Measurements from ENCODE around the gene COL25A1. TPM values are rescaled to one million over a fixed set of nuclear protein-coding genes. Genes with fewer than 3 reads are reported as not detected.
"Not testable (repeated sequence)": the region's sequence is repeated elsewhere in the genome, so short reads cannot be mapped to it uniquely, and the experiment has no call there.

Gene COL25A1
- total RNA-seq, 1 donor from 2014 or later: 0.35 TPM

- TF ChIP-seq, protein P1, sequence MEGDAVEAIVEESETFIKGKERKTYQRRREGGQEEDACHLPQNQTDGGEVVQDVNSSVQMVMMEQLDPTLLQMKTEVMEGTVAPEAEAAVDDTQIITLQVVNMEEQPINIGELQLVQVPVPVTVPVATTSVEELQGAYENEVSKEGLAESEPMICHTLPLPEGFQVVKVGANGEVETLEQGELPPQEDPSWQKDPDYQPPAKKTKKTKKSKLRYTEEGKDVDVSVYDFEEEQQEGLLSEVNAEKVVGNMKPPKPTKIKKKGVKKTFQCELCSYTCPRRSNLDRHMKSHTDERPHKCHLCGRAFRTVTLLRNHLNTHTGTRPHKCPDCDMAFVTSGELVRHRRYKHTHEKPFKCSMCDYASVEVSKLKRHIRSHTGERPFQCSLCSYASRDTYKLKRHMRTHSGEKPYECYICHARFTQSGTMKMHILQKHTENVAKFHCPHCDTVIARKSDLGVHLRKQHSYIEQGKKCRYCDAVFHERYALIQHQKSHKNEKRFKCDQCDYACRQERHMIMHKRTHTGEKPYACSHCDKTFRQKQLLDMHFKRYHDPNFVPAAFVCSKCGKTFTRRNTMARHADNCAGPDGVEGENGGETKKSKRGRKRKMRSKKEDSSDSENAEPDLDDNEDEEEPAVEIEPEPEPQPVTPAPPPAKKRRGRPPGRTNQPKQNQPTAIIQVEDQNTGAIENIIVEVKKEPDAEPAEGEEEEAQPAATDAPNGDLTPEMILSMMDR (IDR thresholded peaks at IDR 0.05): no peak
- H3K36me3 ChIP-seq: no peaks in the 10 kb centered on the region
- ATAC-seq: no peak
- intact Hi-C loops (cut with DNase I): no loop called here
- H3K4me1 ChIP-seq: no peaks in the 10 kb centered on the region
- no peaks in the 10 kb centered on the region for H3K9me3 ChIP-seq
- H3K27ac ChIP-seq: no peak overlapping the region
- H3K27me3 ChIP-seq (ENCODE audit: low read depth): no peaks in the 10 kb centered on the region
- no peak overlapping the region for H3K4me3 ChIP-seq
- DNase-seq: no peak
These were observed 310.7 kb downstream of the COL25A1 start for GRCh38 chr4:108991551-108992328.

- no peak for DNase-seq
- no peaks in the 10 kb centered on the region for H3K36me3 ChIP-seq
- ATAC-seq: no peak
- TF ChIP-seq, protein P1 (IDR thresholded peaks at IDR 0.05): no peak
- H3K27me3 ChIP-seq (ENCODE audit: low read depth): no peaks in the 10 kb centered on the region
- intact Hi-C loops (cut with DNase I): no loop called here
- H3K4me1 ChIP-seq: no peaks in the 10 kb centered on the region
- no peaks in the 10 kb centered on the region for H3K9me3 ChIP-seq
- H3K4me3 ChIP-seq: no peak overlapping the region
- no peak overlapping the region for H3K27ac ChIP-seq
These were observed 313.8 kb downstream of the COL25A1 start for GRCh38 chr4:108988464-108989195.

DNA sequence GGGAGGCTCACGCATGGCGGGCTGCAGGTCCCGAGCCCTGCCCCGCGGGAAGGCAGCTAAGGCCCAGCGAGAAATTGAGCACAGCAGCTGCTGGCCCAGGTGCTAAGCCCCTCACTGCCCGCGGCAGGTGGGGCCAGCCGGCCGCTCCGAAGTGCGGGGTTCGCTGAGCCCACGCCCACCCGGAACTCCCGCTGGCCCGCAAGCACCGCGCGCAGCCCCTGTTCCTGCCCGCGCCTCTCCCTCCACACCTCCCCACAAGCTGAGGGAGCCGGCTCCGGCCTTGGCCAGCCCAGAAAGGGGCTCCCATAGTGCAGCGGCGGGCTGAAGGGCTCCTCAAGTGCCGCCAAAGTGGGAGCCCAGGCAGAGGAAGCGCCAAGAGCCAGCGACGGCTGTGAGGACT, 318.0 kb downstream of the COL25A1 start:
- ATAC-seq; DNase-seq; H3K9me3 ChIP-seq; H3K27me3 ChIP-seq (ENCODE audit: low read depth); H3K4me3 ChIP-seq; H3K4me1 ChIP-seq; intact Hi-C loops (cut with DNase I); H3K27ac ChIP-seq; H3K36me3 ChIP-seq: not testable (repeated sequence)

DNA sequence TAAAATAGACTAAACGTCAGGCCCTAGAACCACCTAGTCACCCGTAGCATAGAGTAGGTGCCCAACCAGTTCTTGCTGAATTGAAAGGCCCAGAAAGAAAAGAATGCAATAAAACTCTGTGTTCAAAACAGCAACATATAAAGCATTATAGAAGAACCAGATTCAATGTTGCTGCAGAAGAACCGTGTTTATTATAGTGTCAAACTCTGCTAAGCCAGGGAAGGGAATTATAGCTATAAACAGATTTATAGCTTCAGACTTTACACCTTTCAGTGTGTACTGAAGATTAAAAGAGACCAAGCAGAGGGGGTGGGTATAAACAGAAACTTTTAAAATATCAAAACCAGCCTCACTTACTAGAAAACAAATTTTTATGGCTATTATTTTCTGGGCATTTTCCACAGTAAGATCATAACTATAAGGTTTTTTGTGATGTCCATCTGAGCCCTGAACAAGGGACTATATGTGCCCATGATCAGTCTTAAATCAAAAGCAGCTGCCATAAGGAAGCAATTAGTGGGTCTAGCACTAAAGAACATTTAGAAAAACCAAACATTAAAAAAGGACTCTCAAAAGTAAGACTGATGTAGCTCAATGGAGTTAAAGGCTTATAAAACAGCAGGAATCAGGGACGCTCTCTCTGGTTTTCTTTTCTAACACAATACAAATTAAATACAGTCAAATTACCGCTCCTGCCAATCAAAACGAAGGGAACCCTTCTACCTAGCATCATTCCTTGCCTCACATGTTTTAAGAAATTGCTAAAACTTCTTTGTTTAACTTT, 319.9 kb downstream of the COL25A1 start:
- intact Hi-C loops (cut with DNase I): no loop called here
- Histone ChIP-seq H3K9me3 (no peaks in the 10 kb centered on the region), H3K36me3 (no peaks in the 10 kb centered on the region), H3K4me1 (no peaks in the 10 kb centered on the region), H3K27ac (no peak overlapping the region), H3K4me3 (no peak overlapping the region), H3K27me3 (ENCODE audit: low read depth) (no peaks in the 10 kb centered on the region)
- TF ChIP-seq, protein P1 (IDR thresholded peaks at IDR 0.05): no peak
- no peak for DNase-seq
- ATAC-seq: no peak

DNA sequence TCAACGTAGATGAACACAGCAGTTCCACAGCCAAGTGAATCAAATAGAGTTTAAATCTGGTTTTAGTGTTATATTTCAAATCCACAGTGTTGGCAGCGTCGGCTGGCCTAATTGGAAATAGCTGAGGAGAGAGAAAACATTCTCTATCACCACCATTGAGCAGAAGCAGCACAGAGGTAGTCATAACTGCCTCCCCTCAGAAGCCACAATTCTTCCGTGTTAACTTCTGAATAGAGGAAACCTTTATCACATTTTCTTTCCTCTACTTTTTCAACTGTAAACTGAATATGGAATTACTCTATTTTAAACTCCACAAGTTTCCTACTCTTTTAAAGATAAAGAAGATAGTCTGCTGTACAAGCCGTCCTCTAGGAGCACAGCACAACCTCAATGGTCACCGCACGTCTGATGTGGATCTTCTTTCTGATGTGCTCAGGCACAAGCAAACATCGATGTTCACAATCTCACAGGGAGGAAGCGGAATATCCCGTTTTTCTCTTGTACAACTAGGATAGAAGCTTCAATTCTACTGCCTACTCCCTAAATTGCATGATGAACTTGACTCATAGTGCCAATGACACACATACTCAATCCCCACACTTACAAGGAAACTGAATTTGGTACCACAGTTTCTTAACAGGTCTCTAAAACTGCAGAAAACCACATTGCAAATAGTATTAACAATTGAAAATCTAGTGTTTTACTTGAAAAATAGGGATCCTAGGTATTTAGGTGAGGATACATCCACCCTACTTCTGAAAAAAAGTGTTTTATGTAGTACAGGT, 321.8 kb downstream of the COL25A1 start:
- H3K9me3 ChIP-seq: no peaks in the 10 kb centered on the region
- H3K4me3 ChIP-seq: no peak overlapping the region
- ATAC-seq: no peak
- DNase-seq: no peak
- no peaks in the 10 kb centered on the region for H3K4me1 ChIP-seq
- H3K36me3 ChIP-seq: no peaks in the 10 kb centered on the region
- no peaks in the 10 kb centered on the region for H3K27me3 ChIP-seq (ENCODE audit: low read depth)
- intact Hi-C loops (cut with DNase I): no loop called here
- TF ChIP-seq, protein P1 (IDR thresholded peaks at IDR 0.05): no peak
- H3K27ac ChIP-seq: no peak overlapping the region
